GM12878 (cell line): ENCODE data around the gene DDRGK1. TPM values are rescaled to one million over a fixed set of nuclear protein-coding genes. Genes with fewer than 3 reads are reported as not detected.

Source experiments
- ATAC-seq: fragments of 200-7000 bp; cut with Tn5 transposase; 3 replicates; pipeline ENCODE4 v1.9.1; 2020; ENCODE audit warnings: mild to moderate bottlenecking, moderate library complexity
- BruUV-seq: library from RNA; stranded (reverse); fragments of 400-500 nt; replicated peaks from 2 replicates; lab custom pipeline; 2021; lab: Mats Ljungman, UMichigan
- CTCF ChIA-PET: fragments of 300-600 bp; sonication (Branson Sonifier 250); formaldehyde crosslinking; extraction: SDS; loops from one replicate; lab custom pipeline; 2021; ENCODE audit warnings: inconsistent platforms; lab: Yijun Ruan, JAX
- POLR2A ChIA-PET: fragments of 350-600 bp; formaldehyde crosslinking; extraction: SDS; loops from one replicate; lab custom pipeline; 2021; ENCODE audit warnings: inconsistent platforms; lab: Charles Lee
- RAD21 ChIA-PET: fragments of 300-600 bp; sonication (Branson Sonifier 250); formaldehyde crosslinking; loops from one replicate; lab custom pipeline; 2023; ENCODE audit warnings: antibody characterized with exemption; ENCODE audit not compliant: unreplicated experiment; lab: Charles Lee
- SMC1A ChIA-PET: fragments of 300-600 bp; sonication (Branson Sonifier 250); formaldehyde crosslinking; loops from one replicate; lab custom pipeline; 2023; ENCODE audit not compliant: unreplicated experiment, uncharacterized antibody; lab: Charles Lee
- DNase-seq: peaks from one replicate; pipeline ENCODE4 v3.0.0-alpha.2; 2011; ENCODE audit warnings: low read depth, low spot score
- FAIRE-seq: peaks from 3 replicates; lab custom pipeline; 2011; peaks lifted over from hg19 to GRCh38; lab: Jason Lieb, UNC
- H2AFZ ChIP-seq: 2 replicates; pipeline ENCODE4 v1.6.0; 2011; ENCODE audit warnings: low read depth, low read length, control low read depth; ENCODE audit not compliant: control insufficient read depth
- H3K27ac ChIP-seq: 2 replicates; pipeline ENCODE4 v1.5.1; 2011; ENCODE audit warnings: control low read depth; ENCODE audit not compliant: control insufficient read depth, insufficient read depth
- H3K27me3 ChIP-seq, 2 experiments: replicated peaks in 1 of 2; 2 replicates each; pipeline versions ENCODE4 v1.6.0 to v1.6.1; 2011; ENCODE audit warnings: low read length in 1 of 2; ENCODE audit not compliant: control insufficient read depth in 2 of 2, insufficient read depth in 2 of 2
- H3K36me3 ChIP-seq, 2 experiments: 2 replicates each; pipeline ENCODE4 v1.5.1; 2011; ENCODE audit warnings: low read length in 1 of 2; ENCODE audit not compliant: control insufficient read depth in 2 of 2, insufficient read depth in 2 of 2
- H3K4me1 ChIP-seq: 2 replicates; pipeline ENCODE4 v1.6.1; 2011; ENCODE audit warnings: mild to moderate bottlenecking, low read length, moderate library complexity, mixed read lengths; ENCODE audit not compliant: control insufficient read depth, insufficient read depth
- H3K4me2 ChIP-seq: 2 replicates; pipeline ENCODE4 v1.6.0; 2011; ENCODE audit warnings: control low read depth; ENCODE audit not compliant: control insufficient read depth, insufficient read depth
- H3K4me3 ChIP-seq: fragments of 200-600 bp; sonication (generic); 2 replicates; pipeline ENCODE4 v1.5.1; 2016
- H3K79me2 ChIP-seq: 2 replicates; pipeline ENCODE4 v1.6.0; 2011; ENCODE audit warnings: low read length; ENCODE audit not compliant: control insufficient read depth, insufficient read depth
- H3K9ac ChIP-seq: 2 replicates; pipeline ENCODE4 v1.8.0; 2011; ENCODE audit warnings: low read length, control low read depth, mixed read lengths; ENCODE audit not compliant: control insufficient read depth, insufficient read depth
- H3K9me3 ChIP-seq: replicated peaks from 3 replicates; pipeline ENCODE4 v1.5.1; 2011; ENCODE audit warnings: mild to moderate bottlenecking, low read length; ENCODE audit not compliant: control insufficient read depth, insufficient read depth
- H4K20me1 ChIP-seq: 2 replicates; pipeline ENCODE4 v1.6.0; 2011; ENCODE audit not compliant: control insufficient read depth, insufficient read depth
- BHLHE40 ChIP-seq, 2 experiments: fragments of 450-650 bp in 1 of 2; IDR thresholded peaks; 2 replicates each; pipeline ENCODE4 v1.6.1; 2011 to 2017; ENCODE audit warnings: low read depth in 2 of 2, borderline replicate concordance in 1 of 2, improper control_type of control experiment in 1 of 2, low read length in 1 of 2, mild to moderate bottlenecking in 1 of 2
- FOXK2 ChIP-seq: fragments of 450-650 bp; IDR thresholded peaks from 2 replicates; pipeline ENCODE4 v1.6.1; 2017; ENCODE audit warnings: mild to moderate bottlenecking, moderate library complexity
- MXI1 ChIP-seq: fragments of 150-350 bp; IDR thresholded peaks from 2 replicates; pipeline ENCODE4 v1.6.1; 2011; ENCODE audit warnings: low read depth, mild to moderate bottlenecking, inconsistent platforms, low read length, improper control_type of control experiment
- NFYA ChIP-seq: IDR thresholded peaks from 2 replicates; pipeline ENCODE4 v1.6.1; 2011; ENCODE audit warnings: low read depth, mild to moderate bottlenecking, low read length, improper control_type of control experiment, borderline replicate concordance
- PRDM15 ChIP-seq: fragments of 450-650 bp; formaldehyde crosslinking; IDR thresholded peaks from 2 replicates; pipeline ENCODE4 v1.4.0; 2020; ENCODE audit warnings: mild to moderate bottlenecking, moderate library complexity
- TAF1 ChIP-seq: IDR thresholded peaks from 2 replicates; pipeline ENCODE4 v1.6.1; 2011; ENCODE audit warnings: mild to moderate bottlenecking, low read depth, low read length, borderline replicate concordance
- TCF12 ChIP-seq: IDR thresholded peaks from 2 replicates; pipeline ENCODE4 v1.6.1; 2011; ENCODE audit warnings: low read depth, mild to moderate bottlenecking, low read length
- ZBED1 ChIP-seq: IDR thresholded peaks from 2 replicates; pipeline ENCODE4 v1.6.1; 2016; ENCODE audit warnings: borderline replicate concordance
- WGBS: methylation state at CpG from one replicate; pipeline ENCODE4 v1.1.6; 2016; ENCODE audit warnings: low lambda C conversion rate; ENCODE audit not compliant: insufficient replicate concordance, insufficient coverage; ENCODE audit errors: missing lambda C conversion rate; 5-methylcytosine and 5-hydroxymethylcytosine counted together
- in situ Hi-C: fragments of 300-500 bp; cut with MboI; formaldehyde crosslinking; loops from 9 replicates; pipeline ENCODE4 v1.14.3; 2018; ENCODE audit warnings: mixed read lengths
- intact Hi-C: fragments of 100-400 bp; cut with micrococcal nuclease; formaldehyde crosslinking; loops from one replicate; pipeline ENCODE4 v1.14.2; 2022; ENCODE audit not compliant: unreplicated experiment
- polyA plus RNA-seq, 11 experiments: library from polyadenylated mRNA; depleted of rRNA in 4 of 11; unstranded in 6 of 11; stranded (reverse) in 5 of 11; fragments of >200 nt; fragmentation: Nextera tagmentation in 4 of 11; fragmentation: Illumina TruSeq in 1 of 11; extraction: Ambion mirVana in 4 of 11; extraction: Trizol in 1 of 11; gene quantifications; 1 replicate in 1 of 11; 2 replicates in 10 of 11; pipeline versions ENCODE4 v1.2.1 to v1.2.3, GENCODE V29; 2011 to 2016; ENCODE audit warnings: inconsistent platforms in 2 of 11, missing spikeins in 2 of 11, low read depth in 1 of 11
- total RNA-seq, 4 experiments: library from RNA; depleted of rRNA in 3 of 4; stranded (reverse); fragments of >200 nt in 3 of 4; fragmentation: Illumina TruSeq in 1 of 4; extraction: Trizol in 1 of 4; gene quantifications; 2 replicates each; pipeline versions ENCODE4 v1.2.1 to v1.2.3, GENCODE V29; 2013 to 2021

Gene DDRGK1
- total and polyA plus RNA-seq, 10 of the 15 experiments (the other 5 are each of a cell fraction or from before 2014, with no cell fraction given): 4.0 to 55.2 (median 39.7) TPM

GRCh38 chr20:3237958-3238615, 33.6 kb upstream of the DDRGK1 start:
- ATAC-seq (peak; percentile 10), FAIRE-seq (no peak), DNase-seq (no peak)
- H3K4me2 ChIP-seq: peak overlapping the region; percentile 83
- ChIA-PET SMC1A (no interaction called here), RAD21 (no interaction called here), POLR2A (no interaction called here), CTCF (no interaction called here)
- peak overlapping the region; percentile 87 for H2AFZ ChIP-seq
- no peaks in the 10 kb centered on the region for H4K20me1 ChIP-seq
- 15% methylated on average over 46 of the region's 59 CpGs for WGBS
- in situ Hi-C loops (no loop called here), intact Hi-C loops (no loop called here)
- H3K9ac ChIP-seq: no peak overlapping the region; the same call in 1 of the 2 replicates
- BruUV-seq: no TSS peak
- no peaks in the 10 kb centered on the region for H3K9me3 ChIP-seq
- peaks cover 7% of the 10 kb centered on the region for H3K4me1 ChIP-seq
- peak overlapping the region; percentile 75 for H3K4me3 ChIP-seq
- no peaks in the 10 kb centered on the region for H3K79me2 ChIP-seq
- no peak overlapping the region for H3K27ac ChIP-seq
- H3K36me3 ChIP-seq: no peaks in the 10 kb centered on the region
- peaks cover 6 to 19% of the 10 kb centered on the region in 2 experiments for H3K27me3 ChIP-seq
- TF ChIP-seq ZBED1: no peak
- TF ChIP-seq BHLHE40 (IDR thresholded peaks at IDR 0.05; ENCODE audit: borderline replicate concordance in 1 of 2, low read depth in 2 of 2, low read length in 1 of 2): 0 out of 4 replicates have a peak, but pooled peaks of 1 of the 2 experiments have one; percentile 8

- Histone ChIP-seq H3K4me2 (no peak overlapping the region; the same call in 1 of the 2 replicates), H2AFZ (no peak overlapping the region), H3K9me3 (no peaks in the 10 kb centered on the region), H3K27ac (no peak overlapping the region), H4K20me1 (no peaks in the 10 kb centered on the region), H3K36me3 (no peaks in the 10 kb centered on the region), H3K9ac (no peak overlapping the region)
- WGBS: 72% methylated on average over 25 of the region's 25 CpGs
- POLR2A ChIA-PET: no interaction called here
- RAD21 ChIA-PET: no interaction called here
- CTCF ChIA-PET: no interaction called here
- ATAC-seq (no peak), DNase-seq (no peak), FAIRE-seq (no peak)
- SMC1A ChIA-PET: no interaction called here
- no TSS peak for BruUV-seq
- no peak for TF ChIP-seq TCF12
- TF ChIP-seq MXI1: no peak
- TF ChIP-seq FOXK2: no peak
- no peak for TF ChIP-seq PRDM15 (CRISPR knock-in tag)
- no peak for TF ChIP-seq NFYA
- no peak for TF ChIP-seq TAF1
- TF ChIP-seq ZBED1: no peak
- TF ChIP-seq, all 136 proteins: peak for 0
- Histone ChIP-seq H3K79me2 (no peaks in the 10 kb centered on the region), H3K27me3 (peaks cover 6 to 19% of the 10 kb centered on the region in 2 experiments), H3K4me1 (peaks cover 7% of the 10 kb centered on the region), H3K4me3 (no peak overlapping the region)
- intact Hi-C loops: no loop called here
- in situ Hi-C loops: no loop called here
Observed at GRCh38 chr20:3237011-3237957, 32.8 kb upstream of the DDRGK1 start.
